Muscle of back (tissue), 13 donors: Measurements from ENCODE around the gene FCGR3A. TPM values are rescaled to one million over a fixed set of nuclear protein-coding genes. Genes with fewer than 3 reads are reported as not detected.
"Not testable (repeated sequence)": the region's sequence is repeated elsewhere in the genome, so short reads cannot be mapped to it uniquely, and the experiment has no call there.

ENCODE experiments used
- DNase-seq, 3 donors: peaks; one replicate each; pipeline versions ENCODE4 v3.0.0 to v3.0.0-alpha.2; 2013
- long read RNA-seq, 9 donors: transcript quantifications; one replicate each; lab custom pipeline, GENCODE V29; 2026
- polyA plus RNA-seq, 10 donors: library from polyadenylated mRNA; unstranded; fragments of 120-200 nt; gene quantifications; one replicate each; pipeline ENCODE4 v1.2.1, GENCODE V29; 2013; ENCODE audit not compliant: insufficient read length in 10 of 10

Gene FCGR3A
- polyA plus RNA-seq, result 1 to 10 TPM; 1.4 to 2.7 (median 2.0) TPM
- long read RNA-seq, donor 1, result 0 reads
- long read RNA-seq, donor 2, partial matches to known transcripts, result 0 of 2 reads
- long read RNA-seq, donor 2, other reads (novel, unspliced or antisense), result 0 of 2 reads
- long read RNA-seq, donor 3, result 0 reads
- long read RNA-seq, donor 4, partial matches to known transcripts, result 0 of 2 reads
- long read RNA-seq, donor 4, other reads (novel, unspliced or antisense), result 0 of 2 reads
- long read RNA-seq, donor 5, result 0 reads
- long read RNA-seq, donor 6, result 0 reads
- long read RNA-seq, donor 7, result 0 reads
- long read RNA-seq, donor 8, result 0 reads
- long read RNA-seq, donor 9, result 0 reads

DNA sequence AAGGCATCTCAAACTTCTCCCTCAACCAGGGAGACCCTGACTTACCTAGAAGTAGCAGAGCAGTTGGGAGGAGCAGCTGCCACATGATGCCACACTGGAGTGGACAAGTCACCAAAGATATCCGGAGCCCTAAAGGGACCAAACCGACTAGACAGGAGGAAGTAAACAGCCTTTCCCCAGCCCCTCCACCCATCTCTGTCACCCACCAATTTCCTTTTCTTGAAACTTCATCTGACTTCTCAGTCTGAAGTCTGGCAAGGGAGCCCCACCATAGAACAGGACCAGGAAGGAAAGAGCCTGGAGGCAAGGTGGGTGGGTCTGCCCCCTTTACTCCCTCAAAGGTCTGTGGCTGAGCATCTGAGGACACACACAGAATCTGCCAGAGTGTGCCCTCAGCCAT is at the start of gene FCGR3A:
TSS of gene FCGR3A (minus strand) at position 167 of the 400 bp plus-strand sequence. CDS start at position 85, 82 bp downstream.
- no peak for DNase-seq

DNA sequence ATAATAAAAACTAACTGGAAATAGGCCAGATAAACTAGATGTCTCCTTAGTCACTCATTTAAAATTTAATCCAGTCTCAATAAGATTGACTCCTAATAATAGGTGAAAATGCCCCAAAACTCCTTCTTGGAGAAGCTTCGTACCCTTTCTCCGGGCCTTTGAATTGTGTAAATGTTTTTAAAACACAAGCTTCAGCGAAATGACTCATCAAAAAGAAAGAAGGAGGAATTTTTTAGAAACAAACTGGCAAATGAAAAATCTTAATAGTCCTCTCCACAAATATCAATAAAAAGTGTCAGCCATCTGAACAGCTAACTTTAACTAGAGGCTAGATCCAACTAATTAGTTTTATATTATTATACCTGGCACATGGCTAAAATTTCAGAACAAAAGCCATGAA is 47.5 kb upstream of the FCGR3A start:
- not testable (repeated sequence) for DNase-seq

DNA sequence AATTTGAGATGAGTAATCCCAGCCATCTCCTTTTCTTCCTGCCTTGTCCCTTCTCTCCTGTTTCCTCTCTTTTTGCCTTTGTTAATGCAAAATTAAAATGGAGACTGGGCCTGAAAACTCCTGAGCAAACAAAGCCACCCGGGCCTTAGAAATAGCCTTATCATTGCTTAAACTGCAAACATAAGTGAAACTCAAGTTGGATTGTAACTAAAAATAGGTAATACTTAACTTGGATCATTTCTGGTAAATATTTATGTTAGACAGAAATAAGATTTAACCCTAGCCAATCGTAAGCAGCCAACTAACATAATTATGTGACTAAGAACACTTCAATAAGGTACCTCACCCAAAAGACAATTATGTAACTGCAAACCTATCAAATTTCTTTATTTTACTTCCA is 46.0 kb upstream of the FCGR3A start:
- DNase-seq, result not testable (repeated sequence)

DNA sequence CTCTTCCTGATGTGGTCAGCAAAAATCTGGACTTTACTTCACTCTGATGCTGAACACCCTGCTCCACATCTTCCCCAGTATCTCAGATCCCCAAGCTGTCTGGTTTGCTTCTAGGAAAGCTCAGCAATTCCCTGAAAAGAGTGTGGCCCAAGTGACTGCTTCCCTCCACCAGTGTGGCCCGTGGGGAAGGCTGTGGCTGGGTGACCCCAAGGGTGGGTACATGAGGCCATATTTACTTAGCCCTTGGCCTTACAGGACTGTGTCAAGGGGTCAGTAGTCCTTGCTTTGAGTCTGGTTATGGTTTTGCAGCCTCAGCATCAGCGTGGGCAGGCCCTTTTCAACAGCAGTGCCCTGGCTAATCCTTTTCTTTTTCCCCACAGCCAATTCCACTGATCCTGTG is 45.6 kb upstream of the FCGR3A start:
- DNase-seq, result not testable (repeated sequence)

DNA sequence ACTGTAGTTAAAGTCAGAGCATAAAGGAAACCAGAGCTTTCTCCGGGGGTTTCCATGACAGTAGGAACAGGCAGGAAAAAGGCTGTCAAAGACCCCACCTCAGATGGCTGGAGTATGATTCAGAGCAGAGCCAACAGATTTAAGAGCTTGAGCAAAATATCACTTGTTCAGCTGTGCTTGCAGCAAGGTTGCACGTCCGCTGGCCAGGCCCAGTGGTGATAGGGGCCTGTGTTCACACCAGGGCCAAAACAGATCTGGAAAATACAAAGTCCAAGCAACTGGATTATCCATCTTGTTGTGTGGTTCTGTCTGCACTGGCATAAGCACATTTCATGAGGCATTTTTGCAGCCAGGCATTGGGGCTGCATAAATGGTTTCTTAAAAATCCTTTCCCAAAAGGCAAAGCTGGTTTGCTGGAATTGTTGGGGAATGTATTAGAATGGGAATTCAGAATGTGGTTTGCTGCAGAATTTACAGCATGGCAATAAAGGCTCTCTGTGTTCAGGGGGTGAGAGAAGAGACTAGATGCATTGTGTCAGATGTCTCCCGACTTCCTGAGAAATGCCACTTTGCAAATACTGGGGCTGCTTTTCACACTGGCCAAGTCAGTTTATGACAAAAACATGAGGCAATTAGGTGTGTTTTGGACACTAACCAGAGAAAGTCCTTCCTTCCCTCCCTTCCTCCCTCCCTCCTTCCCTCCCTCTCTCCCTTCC is 44.8 kb upstream of the FCGR3A start:
- DNase-seq, result peak in 1 of 3 donors; percentile 7

DNA sequence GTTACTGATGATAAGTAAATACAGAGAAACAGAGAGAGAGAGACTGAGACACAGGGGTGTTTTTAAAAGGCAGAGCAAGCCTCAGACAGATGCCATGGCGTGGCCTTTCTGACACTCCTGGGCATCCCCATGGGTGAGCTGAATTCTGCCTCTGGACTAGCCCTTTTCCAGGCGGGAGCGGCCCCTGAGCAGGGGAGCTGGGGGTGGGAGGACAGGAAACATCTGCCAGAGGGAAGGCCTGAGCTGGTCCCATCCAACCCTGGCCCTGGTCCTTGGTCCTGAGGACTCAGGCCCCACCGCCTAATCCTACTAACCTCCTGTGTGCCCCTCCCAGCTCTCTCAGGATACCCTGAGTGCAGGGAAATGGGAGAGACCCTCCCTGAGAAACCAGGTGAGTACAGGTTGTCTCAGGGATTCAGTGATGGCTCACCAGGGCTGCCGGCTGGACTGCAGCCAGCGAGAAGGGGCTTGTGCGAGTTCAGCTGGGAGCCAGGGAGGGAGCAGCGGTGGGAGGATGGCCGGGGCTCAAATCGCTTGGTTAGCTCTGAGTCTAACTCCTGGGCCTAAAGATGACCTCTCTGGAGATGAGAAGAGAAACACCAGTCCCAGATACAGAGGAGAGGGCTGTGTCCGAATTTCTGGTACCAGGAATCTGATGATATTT is 43.6 kb upstream of the FCGR3A start:
- DNase-seq, result not testable (repeated sequence)

DNA sequence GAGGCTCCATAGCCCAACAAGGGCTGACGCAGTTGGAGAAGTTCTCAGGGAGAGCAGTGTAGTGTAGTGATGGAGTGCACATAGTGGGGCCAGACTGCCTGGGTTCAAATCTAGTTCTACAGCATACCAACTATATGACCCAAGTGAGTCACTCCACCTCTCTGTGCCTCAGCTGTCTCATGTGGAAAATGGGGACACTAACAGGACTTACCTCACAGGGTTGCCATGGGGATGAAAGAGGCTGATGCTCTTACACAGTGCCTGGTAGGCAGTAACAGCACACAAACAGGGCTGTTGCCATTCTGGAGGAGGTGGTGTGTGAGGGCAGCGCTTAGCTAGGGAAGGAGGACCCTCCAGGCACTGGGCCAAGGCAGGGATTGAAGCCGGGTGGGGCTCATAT is 43.0 kb upstream of the FCGR3A start:
- not testable (repeated sequence) for DNase-seq

DNA sequence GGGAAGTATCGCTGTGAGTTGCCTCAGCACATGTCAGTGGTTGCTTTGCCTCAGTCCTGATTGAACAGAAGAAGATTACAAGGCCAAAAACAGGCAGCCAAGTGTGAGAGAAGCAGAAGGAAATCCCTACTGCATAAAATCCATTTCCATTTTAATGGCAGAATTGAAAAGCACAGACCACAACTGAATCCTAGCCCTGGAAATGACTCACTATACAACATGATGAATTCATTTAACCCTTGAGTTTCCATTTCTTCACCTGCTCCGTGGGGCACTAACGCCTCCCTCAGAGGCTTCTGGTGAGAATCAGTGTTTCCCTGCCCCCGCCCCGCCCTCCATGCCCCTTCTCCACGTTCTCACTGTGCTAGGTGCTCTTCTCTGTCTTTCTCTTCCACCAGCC is 40.3 kb upstream of the FCGR3A start:
- DNase-seq, result not testable (repeated sequence)

DNA sequence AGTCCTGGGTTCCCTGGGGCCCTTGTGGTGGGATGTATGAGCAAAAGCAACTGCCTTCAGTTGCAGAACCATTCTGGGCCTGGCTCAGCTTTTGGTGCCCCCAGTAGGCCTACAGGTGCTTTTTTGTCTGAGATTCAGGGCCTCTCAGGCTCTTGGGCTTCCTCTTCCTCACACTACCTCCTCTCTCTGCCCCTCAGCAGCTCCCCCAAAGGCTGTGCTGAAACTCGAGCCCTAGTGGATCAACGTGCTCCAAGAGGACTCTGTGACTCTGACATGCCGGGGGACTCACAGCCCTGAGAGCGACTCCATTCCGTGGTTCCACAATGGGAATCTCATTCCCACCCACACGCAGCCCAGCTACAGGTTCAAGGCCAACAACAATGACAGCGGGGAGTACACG is 39.7 kb upstream of the FCGR3A start:
- not testable (repeated sequence) for DNase-seq

DNA sequence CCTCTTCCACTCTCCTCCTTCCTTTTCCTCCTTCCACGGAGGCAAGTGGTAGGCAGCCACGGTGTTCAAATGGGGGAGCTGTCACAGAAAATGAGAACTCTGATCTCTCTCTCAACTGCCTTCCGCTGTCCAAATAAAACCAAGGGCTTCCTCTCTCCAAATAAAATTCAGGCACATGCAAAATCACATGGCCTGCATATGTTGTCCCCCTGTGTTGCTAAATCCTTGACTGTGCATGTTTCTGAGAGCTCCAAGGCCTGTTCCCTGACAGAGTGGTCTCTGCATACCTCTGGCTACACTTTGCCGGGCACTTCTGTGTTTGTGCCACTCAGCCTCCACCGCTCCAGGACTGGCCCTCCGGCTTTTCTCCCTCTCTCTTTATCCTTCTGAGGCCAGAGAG is 39.0 kb upstream of the FCGR3A start:
- not testable (repeated sequence) for DNase-seq

DNA sequence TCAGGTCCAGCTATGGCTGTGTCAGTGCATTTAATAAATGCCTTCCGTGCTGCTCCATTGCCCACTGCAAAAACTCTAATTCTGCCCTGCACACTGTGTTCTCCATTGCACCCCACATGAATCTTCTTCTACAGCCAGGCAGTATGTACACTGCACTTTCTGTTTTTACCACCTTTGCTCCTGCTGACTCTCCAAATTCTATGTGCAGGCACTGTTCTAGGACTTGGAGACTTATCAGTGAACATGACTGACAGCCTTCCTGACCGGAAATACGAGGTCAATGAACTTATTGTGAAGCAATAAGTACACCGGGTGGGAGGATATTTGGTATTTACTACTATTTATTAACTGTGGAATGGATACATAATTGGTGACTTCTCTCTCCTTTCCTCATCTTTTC is 33.3 kb upstream of the FCGR3A start:
- DNase-seq, result not testable (repeated sequence)

DNA sequence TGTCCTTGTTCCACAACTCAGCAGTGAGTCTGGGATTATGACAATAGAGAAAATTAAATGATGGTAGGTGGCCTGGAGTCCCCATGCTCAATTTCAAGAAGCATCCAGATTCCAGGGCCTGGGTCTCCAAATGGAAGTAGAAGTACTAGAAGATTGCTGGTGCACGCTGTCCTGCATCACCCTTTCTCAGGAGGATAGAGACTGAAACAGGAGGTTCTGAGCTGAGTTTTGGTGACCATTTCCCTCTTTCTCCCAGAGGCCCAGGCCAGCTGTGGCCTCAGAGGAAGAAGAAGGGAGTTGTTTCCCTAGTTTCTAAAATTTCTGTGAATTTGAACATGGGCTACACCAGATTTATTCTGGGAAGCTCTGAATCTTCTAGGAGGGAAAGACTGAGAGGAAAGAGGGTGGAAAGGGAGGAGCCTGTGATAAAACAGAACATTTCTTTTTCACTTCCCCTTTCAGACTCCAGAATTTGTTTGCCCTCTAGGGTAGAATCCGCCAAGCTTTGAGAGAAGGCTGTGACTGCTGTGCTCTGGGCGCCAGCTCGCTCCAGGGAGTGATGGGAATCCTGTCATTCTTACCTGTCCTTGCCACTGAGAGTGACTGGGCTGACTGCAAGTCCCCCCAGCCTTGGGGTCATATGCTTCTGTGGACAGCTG is 31.4 kb upstream of the FCGR3A start:
- not testable (repeated sequence) for DNase-seq

DNA sequence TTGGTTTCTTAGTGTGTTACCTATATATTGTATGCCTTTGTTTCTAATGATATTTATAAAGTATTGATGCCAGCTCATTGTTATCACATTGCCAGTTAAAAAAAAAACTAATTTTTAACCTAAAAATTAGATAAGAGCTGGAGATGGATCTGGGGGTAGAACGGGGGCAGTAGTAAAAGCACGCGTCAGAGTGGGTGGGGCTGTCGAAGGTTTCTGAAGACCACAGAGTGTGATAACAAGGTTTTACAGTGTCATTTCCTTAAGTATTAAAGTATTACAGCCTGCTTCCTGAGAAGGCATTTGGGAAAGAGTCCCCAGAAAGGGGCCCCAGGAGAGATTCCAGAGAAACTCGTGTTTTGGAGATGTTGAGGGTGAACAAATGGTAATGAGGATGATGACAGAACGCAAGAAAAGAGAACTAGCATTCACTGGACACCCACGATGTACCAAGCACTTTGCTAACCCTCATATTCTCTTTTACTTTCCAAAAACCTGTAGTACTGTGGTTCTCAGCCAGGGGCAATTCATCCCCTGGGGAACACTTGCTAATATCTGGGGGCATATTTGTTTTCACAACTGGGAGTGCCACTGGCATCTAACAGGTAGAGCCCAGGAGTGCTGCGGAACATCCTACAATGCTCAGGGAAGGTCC is 30.4 kb upstream of the FCGR3A start:
- DNase-seq, result not testable (repeated sequence)

DNA sequence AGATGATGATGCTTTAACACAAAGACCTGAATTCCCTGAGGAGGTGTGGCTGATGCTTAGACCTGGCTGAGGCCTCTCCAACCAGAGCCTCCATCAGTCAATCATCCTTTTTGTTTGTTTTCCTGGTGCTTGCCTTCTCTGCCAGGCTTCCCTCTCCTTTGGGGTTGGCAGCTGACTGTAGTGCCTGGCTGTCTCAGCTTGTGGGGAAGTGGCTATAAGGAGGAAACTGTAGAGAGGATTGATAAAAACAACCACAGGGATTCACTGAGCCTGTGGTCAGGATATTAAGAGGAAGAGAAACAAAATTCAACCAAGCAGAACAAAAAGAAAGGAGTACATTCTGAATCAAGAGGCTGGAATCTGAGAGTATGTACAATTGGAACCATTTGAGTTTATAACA is 27.1 kb upstream of the FCGR3A start:
- DNase-seq, result not testable (repeated sequence)

DNA sequence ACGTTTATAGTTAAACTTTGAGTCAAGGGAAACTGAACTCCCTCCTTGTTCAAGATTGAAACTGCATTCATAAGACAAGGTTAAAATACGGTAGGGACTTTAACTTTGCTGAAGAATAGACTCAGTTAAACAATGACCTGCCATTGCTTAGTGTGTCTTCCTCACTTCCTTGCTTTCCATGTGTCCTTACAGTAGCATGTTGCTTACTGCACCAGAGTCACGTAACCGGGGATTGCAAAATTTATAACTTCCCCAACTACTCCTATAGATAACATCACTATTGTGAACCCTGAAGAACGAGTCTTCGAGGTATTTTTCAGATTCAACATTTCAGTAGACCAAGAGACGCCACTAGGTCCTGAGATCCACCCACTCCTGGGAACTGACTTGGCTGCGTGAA is 22.1 kb upstream of the FCGR3A start:
- DNase-seq, result not testable (repeated sequence)

DNA sequence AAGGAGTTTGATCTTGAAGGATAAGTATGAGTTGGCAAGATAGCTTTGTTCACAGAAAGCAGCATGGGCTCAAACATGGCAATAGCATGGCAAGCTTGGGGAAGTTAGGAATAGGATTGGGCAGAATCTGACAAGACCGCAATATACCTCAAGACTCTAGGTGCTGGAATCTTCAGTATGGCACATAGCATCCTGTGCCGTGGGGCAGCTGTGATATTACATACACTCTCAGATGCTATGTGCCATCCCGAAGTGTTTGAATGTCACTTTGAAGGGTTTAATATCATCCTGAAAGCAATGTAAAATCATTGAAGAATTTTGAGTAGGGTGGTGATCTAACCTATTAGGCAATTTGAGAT is 17.0 kb upstream of the FCGR3A start:
- not testable (repeated sequence) for DNase-seq

DNA sequence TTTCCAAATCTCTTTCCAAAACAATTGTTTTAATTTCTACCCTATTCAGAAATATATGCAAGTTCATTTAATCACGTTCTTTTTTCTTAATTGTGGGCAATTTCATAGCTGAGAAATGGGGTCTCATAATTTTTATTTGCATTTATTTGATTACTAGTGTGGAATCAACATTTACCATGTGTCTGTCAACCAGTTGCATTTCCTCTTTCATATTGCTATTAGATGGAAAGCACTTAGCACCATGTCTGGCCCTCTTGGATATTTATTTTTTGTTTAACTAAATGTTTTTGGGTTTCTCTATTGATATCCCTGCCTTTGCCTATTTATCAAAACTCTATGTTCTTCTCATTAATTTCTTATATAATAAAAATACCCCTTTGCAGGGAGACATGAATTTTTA is 13.9 kb upstream of the FCGR3A start:
- DNase-seq, result not testable (repeated sequence)

DNA sequence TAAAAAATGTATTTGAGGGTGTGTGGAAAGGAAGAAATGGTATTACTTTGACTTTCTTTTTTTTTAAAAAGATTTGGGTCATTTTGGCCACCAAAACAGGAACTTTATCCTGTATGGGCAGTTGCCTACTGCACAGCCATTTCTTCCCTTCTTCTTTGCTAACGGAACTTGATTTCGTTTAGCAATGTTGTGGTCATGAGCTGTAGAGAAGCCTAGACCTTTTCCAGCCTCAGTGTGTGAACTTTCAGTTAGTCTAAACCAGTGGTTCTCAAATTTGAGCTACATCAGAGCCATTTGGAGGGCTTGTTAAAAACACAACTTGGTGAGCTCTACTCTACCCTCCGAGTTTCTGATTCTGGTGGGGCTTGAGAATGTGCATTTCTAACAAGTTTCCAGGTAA is 12.8 kb upstream of the FCGR3A start:
- DNase-seq, result not testable (repeated sequence)

DNA sequence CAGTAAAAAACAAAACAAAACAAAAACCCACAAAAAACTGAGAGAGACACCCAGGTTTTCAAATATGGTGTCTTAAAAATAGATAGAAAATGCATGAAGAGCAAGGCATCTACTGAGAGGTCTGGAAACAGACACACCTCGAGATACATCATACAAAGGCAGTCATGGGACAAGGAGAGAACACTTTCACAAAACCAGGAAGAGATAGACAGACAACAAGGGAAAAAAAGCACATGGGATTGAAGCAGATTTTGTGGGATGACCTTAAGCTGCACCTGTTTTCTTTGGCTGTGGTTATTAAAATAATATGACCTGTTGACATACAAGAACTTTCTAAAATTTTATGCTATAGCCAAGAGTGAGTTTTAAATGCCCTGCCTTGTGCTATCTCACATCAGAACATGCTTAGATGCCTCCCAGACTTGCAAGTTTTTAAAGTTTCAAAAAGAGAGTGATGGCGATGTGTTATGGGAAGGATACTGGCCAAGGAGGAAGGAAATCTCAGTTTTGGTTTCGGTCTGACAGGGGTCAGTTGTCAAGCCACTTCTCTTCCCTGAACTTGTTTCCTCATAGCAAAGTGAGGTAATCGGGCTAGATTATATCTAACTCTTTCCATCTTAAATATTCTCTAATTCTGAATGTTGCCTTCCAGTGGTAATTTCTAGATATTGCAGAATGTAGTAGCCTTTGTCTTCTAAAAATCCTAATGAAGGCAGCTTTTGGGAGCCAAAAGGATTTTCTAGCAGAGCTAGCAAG is 11.5 kb upstream of the FCGR3A start:
- peak in 2 of 3 donors; percentile 30 to 48 for DNase-seq
